OCI-LY7 (cell line): Measurements from ENCODE around the gene WEE1. TPM values are rescaled to one million over a fixed set of nuclear protein-coding genes. Genes with fewer than 3 reads are reported as not detected.

Source experiments
- BruUV-seq: library from RNA; stranded (reverse); fragments of 400-500 nt; replicated peaks from 2 replicates; lab custom pipeline; 2021; lab: Mats Ljungman, UMichigan
- CTCF ChIA-PET: fragments of 300-600 bp; sonication (Branson Sonifier 250); formaldehyde crosslinking; loops from one replicate; lab custom pipeline; 2022; ENCODE audit warnings: antibody characterized with exemption; ENCODE audit not compliant: unreplicated experiment; lab: Charles Lee
- POLR2A ChIA-PET: fragments of 300-600 bp; sonication (Branson Sonifier 250); formaldehyde crosslinking; loops from one replicate; lab custom pipeline; 2022; ENCODE audit warnings: antibody characterized with exemption; lab: Charles Lee
- DNase-seq: peaks from one replicate; pipeline ENCODE4 v3.0.0-alpha.2; 2015; ENCODE audit warnings: low spot score
- H2AFZ ChIP-seq: fragments of 200-600 bp; sonication (generic), shearing (Covaris generic); 2 replicates; pipeline ENCODE4 v1.6.1; 2014; ENCODE audit warnings: mild to moderate bottlenecking, antibody characterized with exemption, low read length, moderate library complexity
- H3K27ac ChIP-seq: fragments of 200-600 bp; sonication (generic); 2 replicates; pipeline ENCODE4 v1.5.1; 2014; ENCODE audit warnings: mixed run types, low read depth, mild to moderate bottlenecking, moderate library complexity, low read length, inconsistent platforms; ENCODE audit not compliant: poor library complexity, severe bottlenecking
- H3K36me3 ChIP-seq: fragments of 200-600 bp; sonication (generic); 2 replicates; pipeline ENCODE4 v1.6.1; 2014; ENCODE audit warnings: mild to moderate bottlenecking, antibody characterized with exemption, low read length, moderate library complexity, mixed read lengths; ENCODE audit not compliant: insufficient read depth
- H3K4me1 ChIP-seq: fragments of 200-600 bp; sonication (generic); 2 replicates; pipeline ENCODE4 v1.5.1; 2014; ENCODE audit warnings: mild to moderate bottlenecking, low read length; ENCODE audit not compliant: insufficient read depth, poor library complexity, severe bottlenecking
- H3K4me2 ChIP-seq: fragments of 200-600 bp; sonication (generic); 2 replicates; pipeline ENCODE4 v1.6.1; 2014; ENCODE audit warnings: mild to moderate bottlenecking, low read length
- H3K4me3 ChIP-seq: fragments of 200-600 bp; sonication (generic); 2 replicates; pipeline ENCODE4 v1.5.1; 2014; ENCODE audit warnings: mild to moderate bottlenecking, low read depth, low read length; ENCODE audit not compliant: poor library complexity, severe bottlenecking
- H3K79me2 ChIP-seq: fragments of 200-600 bp; sonication (generic); 2 replicates; pipeline ENCODE4 v1.6.1; 2016; ENCODE audit warnings: low read depth, mild to moderate bottlenecking, low read length, moderate library complexity, mixed read lengths; ENCODE audit not compliant: insufficient read depth
- H3K9me2 ChIP-seq: fragments of 200-600 bp; sonication (generic); 2 replicates; pipeline ENCODE4 v1.6.1; 2016; ENCODE audit warnings: mild to moderate bottlenecking, low read length, mixed read lengths; ENCODE audit not compliant: insufficient read depth
- H3K9me3 ChIP-seq: fragments of 200-600 bp; sonication (generic); 2 replicates; pipeline ENCODE4 v1.6.1; 2014; ENCODE audit warnings: mild to moderate bottlenecking, mixed run types, low read length, mixed read lengths
- H4K20me1 ChIP-seq: fragments of 200-600 bp; sonication (generic); 2 replicates; pipeline ENCODE4 v1.6.1; 2014; ENCODE audit warnings: mild to moderate bottlenecking, antibody characterized with exemption, low read length, moderate library complexity, mixed read lengths; ENCODE audit not compliant: insufficient read depth
- CTCF ChIP-seq: fragments of 200-600 bp; sonication (generic); conservative IDR thresholded peaks from 2 replicates; pipeline ENCODE4 v1.5.1; 2014; ENCODE audit warnings: mild to moderate bottlenecking, antibody characterized with exemption, low read length, moderate library complexity, mixed read lengths
- EZH2phosphoT487 ChIP-seq: fragments of 200-600 bp; sonication (generic); IDR thresholded peaks from 2 replicates; pipeline ENCODE4 v1.6.1; 2018; ENCODE audit warnings: low read depth, borderline replicate concordance, mild to moderate bottlenecking, mixed run types, antibody characterized with exemption, low read length, moderate library complexity, mixed read lengths
- intact Hi-C: fragments of 100-400 bp; cut with micrococcal nuclease; formaldehyde crosslinking; loops from one replicate; pipeline ENCODE4 v1.10.0; 2022; ENCODE audit not compliant: unreplicated experiment
- total RNA-seq, 2 experiments: library from RNA; depleted of rRNA in 1 of 2; stranded (reverse); fragments of >200 nt in 1 of 2; shearing (Covaris generic) in 1 of 2; gene quantifications; 2 replicates each; pipeline ENCODE4 v1.2.3, GENCODE V29; 2014 to 2022

WEE1 gene
- total RNA-seq, 2 experiments from 2014 or later = 147 to 216 TPM

- CTCF ChIA-PET = interaction anchor here (0.7 to 1.5 kb wide), 3 partner anchors 18 to 36 kb away, joined by 3 to 6 read pairs (median 4); no protein-coding TSS in a partner anchor
- DNase-seq = no peak
- intact Hi-C loops = loop anchor here (1.0 to 5.0 kb wide), 3 partner anchors 20 to 110 kb away; no protein-coding TSS in a partner anchor
- Histone ChIP-seq H3K4me2 (peak overlapping the region; percentile 88), H3K4me1 (peaks cover 50% of the 10 kb centered on the region), H3K79me2 (peaks cover 84% of the 10 kb centered on the region), H3K36me3 (peaks cover 77% of the 10 kb centered on the region), H3K9me3 (no peaks in the 10 kb centered on the region), H2AFZ (no peak overlapping the region), H4K20me1 (peaks cover 59% of the 10 kb centered on the region), H3K9me2 (no peaks in the 10 kb centered on the region), H3K4me3 (peak overlapping the region; percentile 99), H3K27ac (peak overlapping the region; percentile 78)
- BruUV-seq = no TSS peak
- POLR2A ChIA-PET = interaction anchor here (0.7 to 15.1 kb wide), 17 partner anchors 7 to 613 kb away, joined by 3 to 509 read pairs (median 4); partner anchors contain the start of gene TMEM9B
- TF ChIP-seq EZH2phosphoT487 = no peak
- TF ChIP-seq CTCF = no peak
Measured at GRCh38 chr11:9576701-9577381, 3.4 kb downstream of the WEE1 start.

- Histone ChIP-seq H3K4me1 (peaks cover 43% of the 10 kb centered on the region), H3K4me3 (peak overlapping the region; percentile 99), H3K27ac (peak overlapping the region; percentile 78), H4K20me1 (peaks cover 59% of the 10 kb centered on the region), H3K79me2 (peaks cover 90% of the 10 kb centered on the region), H3K9me3 (no peaks in the 10 kb centered on the region), H3K4me2 (peak overlapping the region; percentile 88), H3K9me2 (no peaks in the 10 kb centered on the region), H2AFZ (no peak overlapping the region), H3K36me3 (peaks cover 84% of the 10 kb centered on the region)
- POLR2A ChIA-PET = interaction anchor here (0.5 to 15.1 kb wide), 13 partner anchors 9 to 613 kb away, joined by 3 to 509 read pairs (median 4); partner anchors contain the start of gene TMEM9B
- intact Hi-C loops = loop anchor here (1.0 to 5.0 kb wide), 2 partner anchors 24 to 110 kb away; no protein-coding TSS in a partner anchor
- BruUV-seq = no TSS peak
- TF ChIP-seq CTCF = no peak
- TF ChIP-seq EZH2phosphoT487 = no peak
- DNase-seq = peak; percentile 46
- CTCF ChIA-PET = interaction anchor here (1.2 to 1.5 kb wide), 2 partner anchors 34 to 36 kb away, joined by 4 to 6 read pairs; no protein-coding TSS in a partner anchor
Measured at GRCh38 chr11:9577556-9577955, 4.1 kb downstream of the WEE1 start.
